PFSK-1 (cell line): Measurements from ENCODE around the gene IL24.

Experiments
- POLR2AphosphoS5 ChIP-seq: IDR thresholded peaks from 2 replicates; pipeline ENCODE4 v1.6.1; 2012; ENCODE audit warnings: low read depth, mild to moderate bottlenecking, control low read depth, low read length, moderate library complexity
- TAF1 ChIP-seq: IDR thresholded peaks from 2 replicates; pipeline ENCODE4 v1.6.1; 2012; ENCODE audit warnings: low read length, control low read depth, borderline replicate concordance; ENCODE audit not compliant: insufficient read depth
- TF ChIP-seq, protein P1 (sequence below), 2 experiments: IDR thresholded peaks; 2 replicates each; pipeline versions ENCODE4 v1.6.1 to v1.8.0; 2011 to 2012; ENCODE audit warnings: low read depth in 2 of 2, low read length in 2 of 2, control low read depth in 1 of 2, inconsistent platforms in 1 of 2, mild to moderate bottlenecking in 1 of 2, moderate library complexity in 1 of 2; ENCODE audit not compliant: insufficient read depth in 1 of 2

DNA sequence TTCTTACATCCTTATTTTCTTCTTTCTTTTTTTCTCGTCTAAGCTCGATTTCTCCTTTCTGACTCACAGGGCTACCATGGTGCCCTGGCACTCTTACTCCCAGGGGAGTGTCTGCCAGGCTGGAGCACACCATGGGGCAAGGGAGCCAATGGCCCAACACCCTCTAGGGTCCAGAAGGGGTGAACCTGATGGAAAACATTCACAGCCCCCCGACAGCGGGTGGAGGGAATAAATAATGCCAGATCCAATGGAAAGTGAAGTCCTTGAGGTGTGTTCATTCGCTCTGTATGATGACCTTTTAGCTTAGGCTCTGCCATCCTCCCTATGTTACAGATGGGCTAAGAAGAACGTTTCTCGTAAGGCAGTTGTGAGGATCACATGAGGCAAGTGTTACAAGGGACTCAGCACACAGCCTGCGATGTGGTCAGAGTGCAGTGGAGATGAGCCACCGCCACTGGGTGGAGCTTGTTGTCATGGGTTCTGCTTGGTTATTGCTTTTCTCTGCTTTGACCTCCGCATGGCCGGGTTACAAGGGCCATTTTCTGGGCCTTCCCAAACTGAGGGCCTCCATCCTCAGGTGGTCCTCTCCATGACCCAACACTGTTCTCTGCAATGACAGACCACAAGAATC, 28.0 kb downstream of the IL24 start:
- TF ChIP-seq TAF1 (no peak), POLR2AphosphoS5 (no peak)
- TF ChIP-seq, protein P1, sequence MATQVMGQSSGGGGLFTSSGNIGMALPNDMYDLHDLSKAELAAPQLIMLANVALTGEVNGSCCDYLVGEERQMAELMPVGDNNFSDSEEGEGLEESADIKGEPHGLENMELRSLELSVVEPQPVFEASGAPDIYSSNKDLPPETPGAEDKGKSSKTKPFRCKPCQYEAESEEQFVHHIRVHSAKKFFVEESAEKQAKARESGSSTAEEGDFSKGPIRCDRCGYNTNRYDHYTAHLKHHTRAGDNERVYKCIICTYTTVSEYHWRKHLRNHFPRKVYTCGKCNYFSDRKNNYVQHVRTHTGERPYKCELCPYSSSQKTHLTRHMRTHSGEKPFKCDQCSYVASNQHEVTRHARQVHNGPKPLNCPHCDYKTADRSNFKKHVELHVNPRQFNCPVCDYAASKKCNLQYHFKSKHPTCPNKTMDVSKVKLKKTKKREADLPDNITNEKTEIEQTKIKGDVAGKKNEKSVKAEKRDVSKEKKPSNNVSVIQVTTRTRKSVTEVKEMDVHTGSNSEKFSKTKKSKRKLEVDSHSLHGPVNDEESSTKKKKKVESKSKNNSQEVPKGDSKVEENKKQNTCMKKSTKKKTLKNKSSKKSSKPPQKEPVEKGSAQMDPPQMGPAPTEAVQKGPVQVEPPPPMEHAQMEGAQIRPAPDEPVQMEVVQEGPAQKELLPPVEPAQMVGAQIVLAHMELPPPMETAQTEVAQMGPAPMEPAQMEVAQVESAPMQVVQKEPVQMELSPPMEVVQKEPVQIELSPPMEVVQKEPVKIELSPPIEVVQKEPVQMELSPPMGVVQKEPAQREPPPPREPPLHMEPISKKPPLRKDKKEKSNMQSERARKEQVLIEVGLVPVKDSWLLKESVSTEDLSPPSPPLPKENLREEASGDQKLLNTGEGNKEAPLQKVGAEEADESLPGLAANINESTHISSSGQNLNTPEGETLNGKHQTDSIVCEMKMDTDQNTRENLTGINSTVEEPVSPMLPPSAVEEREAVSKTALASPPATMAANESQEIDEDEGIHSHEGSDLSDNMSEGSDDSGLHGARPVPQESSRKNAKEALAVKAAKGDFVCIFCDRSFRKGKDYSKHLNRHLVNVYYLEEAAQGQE (IDR thresholded peaks at IDR 0.05; ENCODE audit: insufficient read depth in 1 of 2, low read depth in 2 of 2, low read length in 2 of 2): no peak
